ENCODE results near the gene KIR2DL1. TPM values are rescaled to one million over a fixed set of nuclear protein-coding genes. Genes with fewer than 3 reads are reported as not detected.
"Not testable (repeated sequence)": the region's sequence is repeated elsewhere in the genome, so short reads cannot be mapped to it uniquely, and the experiment has no call there.

The KIR2DL1 gene
- total and polyA plus RNA-seq, 9 of the 15 experiments (the other 6 are each of a cell fraction or from before 2014, with no cell fraction given): not detected

DNA sequence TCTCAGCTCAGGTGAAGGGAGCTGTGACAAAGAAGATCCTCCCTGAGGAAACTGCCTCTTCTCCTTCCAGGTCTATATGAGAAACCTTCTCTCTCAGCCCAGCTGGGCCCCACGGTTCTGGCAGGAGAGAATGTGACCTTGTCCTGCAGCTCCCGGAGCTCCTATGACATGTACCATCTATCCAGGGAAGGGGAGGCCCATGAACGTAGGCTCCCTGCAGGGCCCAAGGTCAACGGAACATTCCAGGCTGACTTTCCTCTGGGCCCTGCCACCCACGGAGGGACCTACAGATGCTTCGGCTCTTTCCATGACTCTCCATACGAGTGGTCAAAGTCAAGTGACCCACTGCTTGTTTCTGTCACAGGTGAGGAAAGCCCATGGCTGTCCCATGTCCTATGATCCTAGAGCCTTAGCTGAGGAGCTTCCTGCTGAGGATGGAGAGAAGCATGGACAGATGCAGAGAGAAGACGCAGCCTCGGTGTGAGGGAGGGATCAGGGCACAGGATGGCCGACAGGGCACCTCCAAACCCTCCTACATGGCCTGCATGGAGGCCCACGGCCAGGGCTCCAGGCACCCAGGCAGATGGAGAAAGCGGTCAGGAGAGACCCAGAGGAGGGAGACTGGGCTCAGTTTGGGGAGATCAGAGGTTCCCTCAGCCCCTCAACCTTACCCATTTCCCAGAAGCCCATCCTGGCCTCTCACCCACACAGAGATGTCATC, 5.7 kb downstream of the KIR2DL1 start:
- DNase-seq (ENCODE audit: extremely low read depth in 1 of 4, low spot score in 3 of 4); FAIRE-seq; ATAC-seq; CTCF ChIA-PET (ENCODE audit: low intra/inter-chr PET ratio); intact Hi-C loops (cut with micrococcal nuclease); H3K4me3 ChIP-seq; H3K79me2 ChIP-seq (ENCODE audit: control insufficient read depth, insufficient read depth, low read length); H3K9me3 ChIP-seq (replicated peaks; ENCODE audit: control insufficient read depth, insufficient read depth, low read depth, low read length); H3K36me3 ChIP-seq (ENCODE audit: control insufficient read depth, insufficient read depth, low read length); H3K27me3 ChIP-seq (ENCODE audit: control insufficient read depth in 2 of 2, insufficient read depth in 2 of 2, low read length in 2 of 2); H3K4me2 ChIP-seq (ENCODE audit: insufficient read depth, low read length); H2AFZ ChIP-seq (ENCODE audit: low read depth, low read length); in situ Hi-C loops (cut with MboI); H3K9ac ChIP-seq (ENCODE audit: insufficient read depth in 1 of 2, low read depth in 2 of 2, low read length in 2 of 2); BruUV-seq (replicated peaks); H3K27ac ChIP-seq (ENCODE audit: extremely low read depth, low read depth, low read length); H3K9me1 ChIP-seq (ENCODE audit: control insufficient read depth, insufficient read depth, low read length); H4K20me1 ChIP-seq (replicated peaks; ENCODE audit: control insufficient read depth, insufficient read depth, low read length); H3K4me1 ChIP-seq (replicated peaks in 1 of 2; ENCODE audit: control insufficient read depth in 2 of 2, insufficient read depth in 2 of 2, low read length in 2 of 2): not testable (repeated sequence)
- POLR2A ChIA-PET: interaction anchor here (0.8 kb wide), 1 partner anchor 72 kb away, joined by 3 read pairs; no protein-coding TSS in a partner anchor
- WGBS (ENCODE audit: insufficient coverage, low coverage, missing lambda C conversion rate): under 1% methylated on average over 11 of the region's 12 CpGs

GRCh38 chr19:54775830-54776229, 6.2 kb downstream of the KIR2DL1 start:
- H3K79me2 ChIP-seq (ENCODE audit: control insufficient read depth, insufficient read depth, low read length); H3K9ac ChIP-seq (ENCODE audit: insufficient read depth in 1 of 2, low read depth in 2 of 2, low read length in 2 of 2); in situ Hi-C loops (cut with MboI); H3K4me3 ChIP-seq; CTCF ChIA-PET (ENCODE audit: low intra/inter-chr PET ratio); FAIRE-seq; intact Hi-C loops (cut with micrococcal nuclease); H3K4me1 ChIP-seq (replicated peaks in 1 of 2; ENCODE audit: control insufficient read depth in 2 of 2, insufficient read depth in 2 of 2, low read length in 2 of 2); H3K9me1 ChIP-seq (ENCODE audit: control insufficient read depth, insufficient read depth, low read length); H3K9me3 ChIP-seq (replicated peaks; ENCODE audit: control insufficient read depth, insufficient read depth, low read depth, low read length); H3K27ac ChIP-seq (ENCODE audit: extremely low read depth, low read depth, low read length); H3K27me3 ChIP-seq (ENCODE audit: control insufficient read depth in 2 of 2, insufficient read depth in 2 of 2, low read length in 2 of 2); DNase-seq (ENCODE audit: extremely low read depth in 1 of 4, low spot score in 3 of 4); H2AFZ ChIP-seq (ENCODE audit: low read depth, low read length); H3K4me2 ChIP-seq (ENCODE audit: insufficient read depth, low read length); BruUV-seq (replicated peaks); H3K36me3 ChIP-seq (ENCODE audit: control insufficient read depth, insufficient read depth, low read length); ATAC-seq; H4K20me1 ChIP-seq (replicated peaks; ENCODE audit: control insufficient read depth, insufficient read depth, low read length): not testable (repeated sequence)
- POLR2A ChIA-PET: interaction anchor here (0.6 to 0.8 kb wide), 2 partner anchors 15 to 73 kb away, joined by 3 read pairs; no protein-coding TSS in a partner anchor
- WGBS (ENCODE audit: insufficient coverage, low coverage, missing lambda C conversion rate): 2% methylated on average over 8 of the region's 8 CpGs

GRCh38 chr19:54777851-54778250, 8.3 kb downstream of the KIR2DL1 start:
- ATAC-seq; in situ Hi-C loops (cut with MboI); FAIRE-seq: not testable (repeated sequence)

DNA sequence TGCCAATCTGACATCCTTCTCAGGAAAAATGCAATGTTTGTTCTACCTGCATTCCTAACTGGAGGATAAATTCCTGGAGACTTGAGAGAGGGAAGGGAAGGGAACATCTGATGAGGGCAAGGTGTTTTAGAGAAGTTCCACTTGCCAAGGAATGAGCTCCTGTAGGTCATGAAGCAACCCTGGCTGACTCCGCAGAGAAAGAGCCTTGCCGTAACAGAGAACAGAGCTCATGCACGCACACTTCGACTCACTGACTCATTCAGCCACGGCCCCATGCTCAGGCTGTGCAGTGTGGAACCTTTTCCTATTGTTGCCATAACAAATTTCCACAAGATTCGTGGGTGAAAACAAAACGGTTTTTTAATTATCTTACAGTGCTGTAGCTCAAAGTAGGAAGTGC, 9.3 kb downstream of the KIR2DL1 start:
- H3K79me2 ChIP-seq (ENCODE audit: control insufficient read depth, insufficient read depth, low read length); intact Hi-C loops (cut with micrococcal nuclease); H3K36me3 ChIP-seq (ENCODE audit: control insufficient read depth, insufficient read depth, low read length); H3K27me3 ChIP-seq (ENCODE audit: control insufficient read depth in 2 of 2, insufficient read depth in 2 of 2, low read length in 2 of 2); H3K4me3 ChIP-seq; ATAC-seq; POLR2A ChIA-PET; in situ Hi-C loops (cut with MboI); H3K9me3 ChIP-seq (replicated peaks; ENCODE audit: control insufficient read depth, insufficient read depth, low read depth, low read length); BruUV-seq (replicated peaks); CTCF ChIA-PET (ENCODE audit: low intra/inter-chr PET ratio); H2AFZ ChIP-seq (ENCODE audit: low read depth, low read length); H3K27ac ChIP-seq (ENCODE audit: extremely low read depth, low read depth, low read length); DNase-seq (ENCODE audit: extremely low read depth in 1 of 4, low spot score in 3 of 4); H3K9me1 ChIP-seq (ENCODE audit: control insufficient read depth, insufficient read depth, low read length); FAIRE-seq; H3K4me1 ChIP-seq (replicated peaks in 1 of 2; ENCODE audit: control insufficient read depth in 2 of 2, insufficient read depth in 2 of 2, low read length in 2 of 2); H3K9ac ChIP-seq (ENCODE audit: insufficient read depth in 1 of 2, low read depth in 2 of 2, low read length in 2 of 2); H4K20me1 ChIP-seq (replicated peaks; ENCODE audit: control insufficient read depth, insufficient read depth, low read length); H3K4me2 ChIP-seq (ENCODE audit: insufficient read depth, low read length): not testable (repeated sequence)
- WGBS (ENCODE audit: insufficient coverage, low coverage, missing lambda C conversion rate): 6% methylated on average over 6 of the region's 7 CpGs

More at GRCh38 chr19:54777851-54778250, 8.3 kb downstream of the KIR2DL1 start:
- H3K9me3 ChIP-seq (replicated peaks; ENCODE audit: control insufficient read depth, insufficient read depth, low read depth, low read length); H4K20me1 ChIP-seq (replicated peaks; ENCODE audit: control insufficient read depth, insufficient read depth, low read length); H3K36me3 ChIP-seq (ENCODE audit: control insufficient read depth, insufficient read depth, low read length); CTCF ChIA-PET (ENCODE audit: low intra/inter-chr PET ratio); DNase-seq (ENCODE audit: extremely low read depth in 1 of 4, low spot score in 3 of 4); H3K79me2 ChIP-seq (ENCODE audit: control insufficient read depth, insufficient read depth, low read length); H3K9me1 ChIP-seq (ENCODE audit: control insufficient read depth, insufficient read depth, low read length); POLR2A ChIA-PET; H3K4me1 ChIP-seq (replicated peaks in 1 of 2; ENCODE audit: control insufficient read depth in 2 of 2, insufficient read depth in 2 of 2, low read length in 2 of 2); H2AFZ ChIP-seq (ENCODE audit: low read depth, low read length); intact Hi-C loops (cut with micrococcal nuclease); H3K27me3 ChIP-seq (ENCODE audit: control insufficient read depth in 2 of 2, insufficient read depth in 2 of 2, low read length in 2 of 2); H3K4me3 ChIP-seq; H3K9ac ChIP-seq (ENCODE audit: insufficient read depth in 1 of 2, low read depth in 2 of 2, low read length in 2 of 2); BruUV-seq (replicated peaks); H3K4me2 ChIP-seq (ENCODE audit: insufficient read depth, low read length); H3K27ac ChIP-seq (ENCODE audit: extremely low read depth, low read depth, low read length): not testable (repeated sequence)
- WGBS (ENCODE audit: insufficient coverage, low coverage, missing lambda C conversion rate): 2% methylated on average over 3 of the region's 4 CpGs

Measured in K562 (cell line).